DOHH2 (cell line): Measurements from ENCODE around the gene PLG.

Experiments used
- H3F3A ChIP-seq: fragments of 200-600 bp; sonication (generic), shearing (Covaris generic); 2 replicates; pipeline ENCODE4 v1.6.0; 2016; ENCODE audit warnings: antibody characterized with exemption, mild to moderate bottlenecking; ENCODE audit not compliant: control insufficient read depth, insufficient read depth
- H3K27ac ChIP-seq: fragments of 200-600 bp; sonication (generic); 2 replicates; pipeline ENCODE4 v1.5.1; 2014; ENCODE audit warnings: low read depth, mild to moderate bottlenecking, low read length, moderate library complexity
- H3K27me3 ChIP-seq: fragments of 200-600 bp; sonication (generic); 2 replicates; pipeline ENCODE4 v1.6.1; 2014; ENCODE audit warnings: mild to moderate bottlenecking, low read length, mixed read lengths; ENCODE audit not compliant: control insufficient read depth
- H3K36me3 ChIP-seq: fragments of 200-600 bp; sonication (generic); 2 replicates; pipeline ENCODE4 v1.6.1; 2014; ENCODE audit warnings: mild to moderate bottlenecking, low read length, moderate library complexity, mixed read lengths; ENCODE audit not compliant: control insufficient read depth
- H3K4me1 ChIP-seq: fragments of 200-600 bp; sonication (generic); 2 replicates; pipeline ENCODE4 v1.6.1; 2014; ENCODE audit warnings: mild to moderate bottlenecking, low read length, mixed read lengths; ENCODE audit not compliant: control insufficient read depth
- H3K4me2 ChIP-seq: fragments of 200-600 bp; sonication (generic); 2 replicates; pipeline ENCODE4 v1.6.0; 2014; ENCODE audit warnings: mild to moderate bottlenecking, low read length, moderate library complexity
- H3K4me3 ChIP-seq: fragments of 200-600 bp; sonication (generic); 2 replicates; pipeline ENCODE4 v1.5.1; 2014; ENCODE audit warnings: mild to moderate bottlenecking, low read length, mixed read lengths
- H3K79me2 ChIP-seq: fragments of 200-600 bp; sonication (generic); 2 replicates; pipeline ENCODE4 v1.6.1; 2014; ENCODE audit warnings: mild to moderate bottlenecking, low read length, mixed read lengths; ENCODE audit not compliant: control insufficient read depth
- H3K9me2 ChIP-seq: fragments of 200-600 bp; sonication (generic); replicated peaks from 2 replicates; pipeline ENCODE4 v1.6.1; 2014; ENCODE audit warnings: mild to moderate bottlenecking, low read length, mixed read lengths; ENCODE audit not compliant: control insufficient read depth
- H3K9me3 ChIP-seq: fragments of 200-600 bp; sonication (generic); 2 replicates; pipeline ENCODE4 v1.6.1; 2014; ENCODE audit warnings: antibody characterized with exemption, low read length, mixed read lengths; ENCODE audit not compliant: control insufficient read depth, insufficient read depth
- H4K20me1 ChIP-seq: fragments of 200-600 bp; sonication (generic); 2 replicates; pipeline ENCODE4 v1.6.0; 2014; ENCODE audit warnings: low read depth, mild to moderate bottlenecking, antibody characterized with exemption, low read length, moderate library complexity; ENCODE audit not compliant: control insufficient read depth, insufficient read depth
- EZH2phosphoT487 ChIP-seq: fragments of 200-600 bp; sonication (generic); IDR thresholded peaks from 2 replicates; pipeline ENCODE4 v1.6.1; 2017; ENCODE audit warnings: borderline replicate concordance, mild to moderate bottlenecking, antibody characterized with exemption, low read length, moderate library complexity, mixed read lengths
- TF ChIP-seq, protein P1 (sequence below): fragments of 200-600 bp; sonication (generic); IDR thresholded peaks from one replicate; pipeline ENCODE4 v1.5.1; 2014; ENCODE audit warnings: antibody characterized with exemption, mild to moderate bottlenecking, low read depth, low read length; ENCODE audit not compliant: poor library complexity, severe bottlenecking

The PLG gene

DNA sequence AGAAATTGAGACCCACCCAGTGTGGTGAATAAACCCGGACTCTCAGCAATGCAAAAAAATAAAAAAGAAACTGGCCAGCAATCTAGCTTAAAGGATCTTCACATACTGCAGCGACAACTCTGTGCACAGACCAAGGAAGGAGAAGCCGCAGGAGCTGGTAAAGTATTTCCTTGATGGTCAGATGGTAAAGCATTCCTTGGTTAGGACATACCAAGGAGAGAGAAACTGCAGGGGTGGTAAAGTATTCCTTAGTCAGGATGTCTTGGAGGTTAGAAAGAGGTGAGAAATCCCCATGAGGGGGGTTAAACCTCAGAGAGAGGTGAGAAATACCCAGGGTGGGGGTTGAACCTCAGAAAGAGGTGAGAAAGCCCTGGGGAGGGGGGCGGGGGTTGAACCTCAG is 86.8 kb downstream of the PLG start:
- Histone ChIP-seq H3K36me3 (no peaks in the 10 kb centered on the region), H3F3A (no peaks in the 10 kb centered on the region), H3K9me2 (no peaks in the 10 kb centered on the region), H3K4me3 (no peak overlapping the region), H3K4me1 (peaks cover 5% of the 10 kb centered on the region), H3K27me3 (no peaks in the 10 kb centered on the region), H3K27ac (no peak overlapping the region), H3K9me3 (no peaks in the 10 kb centered on the region), H3K4me2 (no peak overlapping the region), H3K79me2 (no peaks in the 10 kb centered on the region), H4K20me1 (no peaks in the 10 kb centered on the region)
- TF ChIP-seq, protein P1, sequence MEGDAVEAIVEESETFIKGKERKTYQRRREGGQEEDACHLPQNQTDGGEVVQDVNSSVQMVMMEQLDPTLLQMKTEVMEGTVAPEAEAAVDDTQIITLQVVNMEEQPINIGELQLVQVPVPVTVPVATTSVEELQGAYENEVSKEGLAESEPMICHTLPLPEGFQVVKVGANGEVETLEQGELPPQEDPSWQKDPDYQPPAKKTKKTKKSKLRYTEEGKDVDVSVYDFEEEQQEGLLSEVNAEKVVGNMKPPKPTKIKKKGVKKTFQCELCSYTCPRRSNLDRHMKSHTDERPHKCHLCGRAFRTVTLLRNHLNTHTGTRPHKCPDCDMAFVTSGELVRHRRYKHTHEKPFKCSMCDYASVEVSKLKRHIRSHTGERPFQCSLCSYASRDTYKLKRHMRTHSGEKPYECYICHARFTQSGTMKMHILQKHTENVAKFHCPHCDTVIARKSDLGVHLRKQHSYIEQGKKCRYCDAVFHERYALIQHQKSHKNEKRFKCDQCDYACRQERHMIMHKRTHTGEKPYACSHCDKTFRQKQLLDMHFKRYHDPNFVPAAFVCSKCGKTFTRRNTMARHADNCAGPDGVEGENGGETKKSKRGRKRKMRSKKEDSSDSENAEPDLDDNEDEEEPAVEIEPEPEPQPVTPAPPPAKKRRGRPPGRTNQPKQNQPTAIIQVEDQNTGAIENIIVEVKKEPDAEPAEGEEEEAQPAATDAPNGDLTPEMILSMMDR: no peak
- TF ChIP-seq EZH2phosphoT487: no peak

DNA sequence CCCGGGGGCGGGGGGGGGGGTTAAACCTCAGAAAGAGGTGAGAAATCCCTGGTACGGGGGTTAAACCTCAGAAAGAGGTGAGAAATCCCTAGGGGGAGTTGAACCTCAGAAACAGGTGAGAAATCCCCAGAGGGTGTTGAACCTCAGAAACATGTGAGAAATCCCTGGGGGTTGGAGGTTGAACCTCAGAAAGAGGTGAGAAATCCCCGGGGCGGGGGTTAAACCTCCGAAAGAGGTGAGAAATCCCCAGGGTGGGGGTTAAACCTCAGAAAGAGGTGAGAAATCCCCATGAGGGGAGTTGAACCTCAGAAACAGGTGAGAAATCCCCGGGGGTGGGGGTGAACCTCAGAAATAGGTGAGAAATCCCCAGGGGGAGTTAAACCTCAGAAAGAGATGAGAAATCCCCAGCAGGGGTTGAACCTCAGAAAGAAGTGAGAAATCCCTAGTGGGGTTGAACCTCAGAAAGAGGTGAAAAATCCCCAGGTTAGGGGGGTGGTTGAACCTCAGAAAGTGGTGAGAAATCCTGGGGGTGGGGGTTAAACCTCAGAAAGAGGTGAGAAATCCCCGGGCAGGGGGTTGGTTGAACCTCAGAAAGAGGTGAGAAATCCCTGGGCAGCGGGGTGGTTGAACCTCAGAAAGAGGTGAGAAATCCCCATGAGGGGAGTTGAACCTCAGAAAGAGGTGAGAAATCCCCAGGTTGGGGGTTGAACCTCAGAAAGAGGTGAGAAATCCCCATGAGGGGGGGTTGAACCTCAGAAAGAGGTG is 87.4 kb downstream of the PLG start:
- peaks cover 5% of the 10 kb centered on the region for H3K4me1 ChIP-seq
- TF ChIP-seq, protein P1: no peak
- no peak for TF ChIP-seq EZH2phosphoT487
- H3K4me3 ChIP-seq: no peak overlapping the region
- no peaks in the 10 kb centered on the region for H3K36me3 ChIP-seq
- H3K27me3 ChIP-seq: no peaks in the 10 kb centered on the region
- no peaks in the 10 kb centered on the region for H3K79me2 ChIP-seq
- no peaks in the 10 kb centered on the region for H3K9me3 ChIP-seq
- no peaks in the 10 kb centered on the region for H3K9me2 ChIP-seq
- no peak overlapping the region for H3K27ac ChIP-seq
- no peak overlapping the region for H3K4me2 ChIP-seq
- H4K20me1 ChIP-seq: no peaks in the 10 kb centered on the region
- no peaks in the 10 kb centered on the region for H3F3A ChIP-seq

DNA sequence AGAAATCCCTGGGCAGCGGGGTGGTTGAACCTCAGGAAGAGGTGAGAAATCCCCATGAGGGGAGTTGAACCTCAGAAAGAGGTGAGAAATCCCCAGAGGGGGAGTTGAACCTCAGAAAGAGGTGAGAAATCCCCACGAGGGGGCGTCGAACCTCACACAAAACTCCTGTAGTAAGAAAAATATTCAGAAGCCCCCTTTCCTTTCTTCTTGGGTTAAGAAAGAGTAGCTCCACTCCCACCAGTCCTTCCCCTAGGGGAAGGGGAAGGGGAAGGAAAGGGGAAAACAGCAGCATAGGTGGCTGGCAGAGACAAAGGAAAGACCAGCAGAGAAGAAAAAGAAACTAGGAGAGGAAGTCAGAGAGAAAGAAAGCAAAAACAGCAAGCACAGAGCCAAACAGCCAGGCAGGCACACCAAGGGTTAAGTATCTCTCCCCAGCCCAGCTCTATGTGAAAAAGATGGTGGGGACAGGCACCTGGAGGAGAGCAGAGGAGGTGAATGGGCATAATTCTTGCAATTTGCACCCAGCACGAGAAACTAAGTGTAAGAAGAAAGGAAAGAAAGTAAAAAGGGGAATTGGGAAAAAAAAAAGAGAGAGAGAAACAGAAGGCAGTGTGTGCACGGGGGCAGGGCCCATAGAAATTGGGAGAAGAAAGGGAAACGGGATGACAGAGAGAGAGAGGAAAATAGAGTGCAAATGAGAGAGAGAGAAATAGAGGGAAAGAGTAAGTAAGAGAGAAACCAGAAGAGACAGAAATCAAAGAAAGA is 88.2 kb downstream of the PLG start:
- Histone ChIP-seq H3K27ac (no peak overlapping the region), H3F3A (no peaks in the 10 kb centered on the region), H3K4me1 (peaks cover 5% of the 10 kb centered on the region), H3K79me2 (no peaks in the 10 kb centered on the region), H3K9me2 (no peaks in the 10 kb centered on the region), H3K4me2 (no peak overlapping the region), H3K27me3 (no peaks in the 10 kb centered on the region), H3K36me3 (no peaks in the 10 kb centered on the region), H4K20me1 (no peaks in the 10 kb centered on the region), H3K9me3 (no peaks in the 10 kb centered on the region), H3K4me3 (no peak overlapping the region)
- no peak for TF ChIP-seq EZH2phosphoT487
- TF ChIP-seq, protein P1: peak; percentile 34
